NCI-H2171 treated with DMSO at 0.1 percent for 48 hours (cell line): ENCODE measurements around the gene SLC6A17.

Experiments
- DNase-seq: peaks from one replicate; lab custom pipeline; 2025; lab: John Stamatoyannopoulos, UW

SLC6A17 gene

DNA sequence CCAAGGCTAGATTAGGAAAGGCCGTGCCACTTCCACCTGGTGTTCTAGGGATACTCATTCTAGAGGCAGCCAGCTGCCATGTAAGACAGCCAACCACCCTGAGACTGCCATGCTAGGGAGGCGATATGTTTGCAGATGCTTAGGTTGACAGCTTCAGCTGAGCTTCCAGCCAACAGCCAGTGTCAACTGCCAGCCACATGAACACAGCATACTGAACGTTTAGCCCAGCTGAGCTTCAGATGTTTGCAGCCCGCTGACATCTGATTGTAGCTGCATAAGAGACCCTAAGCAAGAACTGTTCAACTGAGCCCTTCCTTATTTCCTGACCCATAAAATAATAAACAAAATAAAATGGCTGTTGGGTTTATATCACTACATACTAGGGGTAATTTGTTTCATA is 54.9 kb downstream of the SLC6A17 start:
- no peak for DNase-seq

DNA sequence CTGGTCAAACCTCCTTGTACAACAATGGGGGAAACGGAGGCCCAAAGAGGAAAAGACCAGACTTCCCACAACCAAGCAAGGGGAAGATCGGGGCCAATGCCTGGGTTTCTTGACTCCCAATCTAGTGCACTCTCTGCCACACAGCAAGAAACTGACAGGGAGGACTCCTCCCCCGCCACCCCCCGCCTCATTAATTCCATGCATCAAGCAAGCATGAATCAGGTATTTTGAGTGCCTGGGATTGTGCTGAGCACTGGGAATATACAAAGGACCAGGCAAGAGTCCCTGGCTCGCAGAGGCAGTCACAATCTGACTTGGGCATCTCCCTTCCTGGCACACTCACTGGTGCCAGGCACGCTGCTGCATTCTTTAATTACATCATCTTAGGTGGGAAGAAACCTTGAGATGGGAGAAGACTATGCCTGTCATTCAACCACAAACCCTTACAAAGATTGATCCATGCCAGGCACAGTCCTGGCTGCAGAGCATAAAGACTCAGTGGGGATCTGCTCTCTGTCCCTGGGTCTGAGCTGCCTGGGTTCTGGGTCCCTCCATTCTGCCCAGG is 55.4 kb downstream of the SLC6A17 start:
- no peak for DNase-seq

DNA sequence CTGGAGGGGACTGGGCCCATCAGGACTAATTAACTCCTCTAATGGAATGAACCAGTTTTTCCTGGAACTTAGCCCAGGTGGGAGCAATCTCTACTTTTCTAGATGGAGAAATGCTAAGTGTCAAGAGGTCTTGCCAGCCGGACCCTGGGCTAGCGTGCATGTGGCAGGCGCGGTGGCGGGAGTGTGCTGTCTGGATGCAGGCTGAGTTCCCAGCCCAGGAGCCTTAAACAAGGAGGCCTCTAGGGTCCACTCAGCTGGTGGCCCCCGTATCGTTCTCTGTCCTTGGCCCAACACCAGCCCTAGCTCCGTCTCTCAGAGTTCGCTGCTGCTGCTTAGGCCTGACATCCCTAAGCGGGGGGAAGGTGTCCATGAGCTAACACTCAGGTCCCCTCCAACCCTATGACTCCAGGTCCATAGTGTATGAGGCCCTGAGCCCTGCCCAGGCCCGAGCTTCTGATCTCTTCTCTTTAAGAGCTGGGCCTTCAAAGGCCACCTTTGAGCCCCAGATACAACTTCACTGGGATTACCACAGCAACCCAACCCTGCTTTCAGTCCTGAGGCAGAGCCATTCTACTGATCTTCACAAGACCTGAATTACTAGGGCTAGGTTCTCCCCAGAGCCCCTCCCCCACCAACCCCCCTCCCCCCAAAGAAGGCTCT is 56.1 kb downstream of the SLC6A17 start:
- no peak for DNase-seq

DNA sequence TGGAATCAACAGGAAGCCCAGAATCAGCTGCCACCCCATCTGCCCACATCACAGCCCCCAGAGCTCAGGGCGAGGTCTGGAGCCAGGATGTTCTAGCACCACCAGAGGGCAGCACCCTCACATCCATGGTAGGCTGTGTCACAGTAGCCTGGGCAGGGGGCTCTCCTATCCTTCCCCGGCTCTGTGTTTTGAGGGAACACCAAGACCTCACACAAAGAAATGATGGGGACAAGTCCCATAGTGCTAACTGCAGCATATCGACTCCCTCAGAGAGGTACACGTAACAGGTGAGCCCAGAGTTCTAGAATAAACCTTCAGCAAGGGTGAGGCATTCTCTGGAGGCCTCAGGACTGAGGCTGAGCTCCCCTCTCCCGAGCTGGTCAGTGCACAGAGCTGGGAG is 57.5 kb downstream of the SLC6A17 start:
- peak; percentile 80 for DNase-seq

DNA sequence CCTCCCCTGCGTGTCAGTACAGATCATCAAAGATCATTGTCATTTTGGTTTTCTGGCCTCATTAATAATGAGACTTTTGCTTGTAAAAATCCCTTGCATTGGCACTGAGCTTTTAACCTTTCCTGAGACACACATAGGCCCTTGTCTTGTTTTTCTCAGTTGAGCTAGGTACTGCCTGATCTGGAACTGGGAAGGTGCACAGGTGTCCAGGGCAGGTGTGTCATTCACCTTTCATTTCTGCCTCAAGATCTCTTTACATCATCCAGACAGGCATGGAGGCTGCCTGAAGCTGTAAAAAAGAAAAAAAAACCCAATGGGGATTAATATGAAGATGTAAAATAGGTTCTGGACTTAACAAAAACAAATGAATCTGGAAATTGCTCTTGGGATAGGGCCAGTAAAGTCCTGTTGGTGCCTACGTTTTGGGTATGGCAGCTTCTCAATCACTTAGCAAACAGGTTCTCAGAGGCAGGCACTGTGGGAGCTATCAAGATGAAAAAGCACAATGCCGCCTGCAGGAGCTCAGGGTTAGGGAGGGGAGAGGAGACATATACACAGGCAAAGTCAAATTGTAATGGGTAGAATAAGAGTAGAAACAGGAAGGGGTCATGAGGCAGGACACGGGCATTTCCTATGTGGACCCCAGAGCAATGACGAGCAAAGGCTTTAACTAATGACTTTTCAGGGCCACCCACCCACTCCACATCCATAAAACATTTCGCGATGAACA is 58.8 kb downstream of the SLC6A17 start:
- DNase-seq, result no peak

DNA sequence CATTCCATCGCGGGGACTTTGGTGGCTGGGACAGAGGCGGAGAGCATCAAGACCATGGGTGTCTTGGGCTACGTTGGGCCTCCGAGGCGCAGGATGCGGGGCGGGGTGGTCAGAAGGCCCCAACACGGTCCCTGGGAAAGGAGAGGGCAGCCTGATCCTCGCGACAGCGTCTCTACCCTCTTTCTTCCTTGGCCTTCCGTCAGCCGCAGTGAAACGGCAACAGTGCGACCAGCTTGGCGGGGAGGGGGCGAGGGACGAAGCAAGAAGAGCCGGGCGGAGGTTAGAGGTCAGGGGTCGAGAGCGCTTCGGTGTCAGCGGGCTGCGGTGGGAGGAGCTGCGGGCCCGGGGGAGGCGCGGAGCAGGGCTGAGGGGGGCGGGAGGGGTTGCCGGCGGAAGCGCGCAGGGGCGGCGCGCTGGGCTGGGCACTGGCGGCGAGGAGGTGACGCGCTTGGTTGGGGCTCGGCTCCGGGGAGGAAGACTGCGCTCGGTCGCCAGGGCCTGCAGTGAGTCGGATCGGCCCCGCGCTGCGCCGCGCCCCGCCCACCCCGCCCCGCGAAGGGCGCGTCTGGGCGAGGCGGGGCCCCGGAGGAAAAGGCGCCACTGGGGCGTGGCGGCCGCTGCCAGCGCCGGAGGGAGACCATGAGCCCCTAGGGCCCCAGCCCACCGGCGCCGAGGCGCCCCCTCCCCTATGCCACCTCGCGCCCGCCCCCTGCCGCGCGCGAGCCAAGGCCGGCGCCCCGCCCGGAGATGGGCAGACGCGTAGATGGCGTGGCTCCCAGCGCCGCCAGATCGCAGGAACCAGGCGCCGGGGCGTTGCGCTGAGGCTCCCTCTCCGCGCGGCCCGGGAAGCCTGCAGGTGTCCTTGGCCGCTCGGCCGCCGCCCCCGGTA is 59.7 kb downstream of the SLC6A17 start, which contains the start of gene KCNC4:
TSS of gene KCNC4 (plus strand) at position 600 of the 889 bp plus-strand sequence. CDS start 1,186 bp downstream, outside the sequence.
- DNase-seq, result peak; percentile 74

DNA sequence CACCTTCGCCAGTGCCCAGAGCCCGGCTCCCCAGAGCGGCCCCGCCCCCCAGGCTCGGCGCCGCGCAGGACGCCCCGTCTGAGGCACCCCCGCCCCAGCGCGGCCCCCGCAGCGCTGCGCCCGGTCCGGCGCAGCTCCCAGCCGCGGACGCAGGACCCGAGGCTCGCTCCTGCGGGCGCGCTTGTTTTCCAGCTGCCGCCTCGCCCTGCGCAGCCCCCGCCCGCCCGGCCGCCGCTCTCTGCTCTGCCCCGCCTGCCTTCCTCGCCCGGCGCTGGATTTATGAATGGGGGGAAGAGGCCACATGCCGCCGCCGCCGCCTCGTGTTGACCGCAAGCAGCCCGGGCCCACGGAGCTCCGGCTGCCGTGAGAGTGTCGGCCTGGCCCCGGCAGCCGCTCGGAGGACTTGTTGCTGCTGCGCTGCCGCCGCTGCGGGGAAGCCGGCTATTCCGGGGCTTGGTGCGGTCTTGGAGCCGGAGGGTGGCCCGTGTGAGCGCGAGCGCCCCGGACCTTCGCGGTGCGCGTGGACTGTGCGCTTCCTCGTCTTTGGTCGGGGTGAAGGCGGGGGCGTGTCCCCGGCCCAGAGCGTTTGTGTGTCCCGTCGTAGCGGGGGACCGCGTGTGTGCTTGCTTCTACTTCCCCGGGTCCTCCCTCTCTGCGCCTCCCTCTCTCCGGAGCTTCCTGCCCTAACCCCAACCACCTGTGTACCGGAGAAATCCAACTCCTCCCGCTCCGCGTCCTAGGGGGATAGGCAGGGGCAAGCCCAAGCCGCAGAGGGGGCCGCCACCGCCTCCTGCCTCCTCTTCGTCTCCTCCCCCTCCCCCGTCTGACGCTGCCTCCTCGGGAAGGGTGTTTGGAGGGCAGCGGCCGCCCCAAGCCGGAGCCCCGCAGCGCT is 60.6 kb downstream of the SLC6A17 start:
- DNase-seq, result peak; percentile 83

DNA sequence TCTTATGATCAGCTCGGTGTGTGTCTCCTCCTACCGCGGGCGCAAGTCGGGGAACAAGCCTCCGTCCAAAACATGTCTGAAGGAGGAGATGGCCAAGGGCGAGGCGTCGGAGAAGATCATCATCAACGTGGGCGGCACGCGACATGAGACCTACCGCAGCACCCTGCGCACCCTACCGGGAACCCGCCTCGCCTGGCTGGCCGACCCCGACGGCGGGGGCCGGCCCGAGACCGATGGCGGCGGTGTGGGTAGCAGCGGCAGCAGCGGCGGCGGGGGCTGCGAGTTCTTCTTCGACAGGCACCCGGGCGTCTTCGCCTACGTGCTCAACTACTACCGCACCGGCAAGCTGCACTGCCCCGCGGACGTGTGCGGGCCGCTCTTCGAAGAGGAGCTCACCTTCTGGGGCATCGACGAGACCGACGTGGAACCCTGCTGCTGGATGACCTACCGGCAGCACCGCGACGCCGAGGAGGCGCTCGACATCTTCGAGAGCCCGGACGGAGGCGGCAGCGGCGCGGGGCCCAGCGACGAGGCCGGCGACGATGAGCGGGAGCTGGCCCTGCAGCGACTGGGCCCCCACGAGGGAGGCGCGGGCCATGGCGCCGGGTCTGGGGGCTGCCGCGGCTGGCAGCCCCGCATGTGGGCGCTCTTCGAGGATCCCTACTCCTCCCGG is 61.3 kb downstream of the SLC6A17 start:
- peak; percentile 54 for DNase-seq

DNA sequence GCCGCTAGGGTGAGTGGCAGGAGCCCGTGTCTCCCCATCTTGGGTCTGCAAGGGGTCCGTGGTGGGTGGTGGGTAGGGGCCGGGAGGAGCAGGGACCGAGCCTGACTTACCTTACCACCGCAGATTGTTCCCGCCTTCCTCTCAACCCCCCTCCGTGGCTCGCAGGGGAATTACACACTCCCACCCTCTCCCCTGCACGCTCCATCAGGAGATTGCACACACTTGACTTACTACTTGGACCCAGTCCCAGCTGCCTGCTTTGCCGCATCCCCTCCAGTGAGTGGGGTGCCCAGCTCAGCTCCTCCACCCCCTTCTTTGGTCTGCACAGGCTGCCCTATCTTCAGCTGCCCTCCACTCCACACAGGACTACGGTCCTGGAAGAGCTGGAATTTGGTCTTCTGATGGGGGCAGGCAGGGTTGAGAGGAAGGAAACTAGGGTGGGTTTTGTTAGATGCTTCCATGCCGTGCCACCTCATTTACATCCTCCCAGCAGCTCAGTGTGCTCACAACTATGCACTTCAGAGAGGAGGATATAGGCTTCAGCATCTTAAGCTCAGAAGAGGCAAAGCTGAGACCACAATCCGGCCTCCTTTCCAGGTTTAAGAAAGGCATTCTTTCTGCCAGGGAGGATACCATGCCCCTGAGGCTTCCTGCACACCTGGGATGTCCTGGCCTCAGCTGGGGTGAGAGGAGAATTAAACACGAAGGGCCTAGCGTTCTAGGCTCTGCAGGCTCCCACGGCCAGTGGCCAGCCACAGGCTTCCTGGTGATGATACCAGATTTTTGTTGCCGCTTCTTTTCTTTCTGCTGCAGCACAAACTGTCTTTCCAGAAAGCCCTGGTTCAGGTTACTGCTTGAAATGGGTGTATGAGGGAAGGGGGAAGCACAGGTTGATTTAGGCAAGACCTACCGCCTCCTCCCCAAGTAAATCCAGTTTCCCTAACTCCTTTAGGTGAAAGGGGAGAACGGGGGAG is 62.2 kb downstream of the SLC6A17 start:
- DNase-seq, result peak; percentile 89

DNA sequence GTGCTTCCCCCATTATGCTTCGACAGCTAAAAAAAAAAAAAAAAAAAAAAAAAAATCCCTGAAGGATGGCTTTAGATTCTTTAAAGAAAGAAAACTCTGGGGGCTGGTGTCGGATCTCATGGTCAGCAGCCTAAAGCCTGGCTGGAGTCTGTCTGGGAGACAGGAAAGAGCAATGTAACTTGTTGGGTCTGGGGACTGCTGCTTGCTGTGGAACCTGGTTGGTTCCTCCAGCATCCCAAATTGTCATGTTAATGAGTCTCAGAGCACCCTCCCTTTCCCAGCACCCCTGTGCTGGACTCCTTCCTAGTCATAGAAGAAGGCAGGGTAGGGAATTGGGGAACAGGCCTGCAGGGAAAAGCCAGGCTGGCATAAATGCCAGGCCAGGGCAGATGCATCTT is 62.8 kb downstream of the SLC6A17 start:
- DNase-seq, result no peak

DNA sequence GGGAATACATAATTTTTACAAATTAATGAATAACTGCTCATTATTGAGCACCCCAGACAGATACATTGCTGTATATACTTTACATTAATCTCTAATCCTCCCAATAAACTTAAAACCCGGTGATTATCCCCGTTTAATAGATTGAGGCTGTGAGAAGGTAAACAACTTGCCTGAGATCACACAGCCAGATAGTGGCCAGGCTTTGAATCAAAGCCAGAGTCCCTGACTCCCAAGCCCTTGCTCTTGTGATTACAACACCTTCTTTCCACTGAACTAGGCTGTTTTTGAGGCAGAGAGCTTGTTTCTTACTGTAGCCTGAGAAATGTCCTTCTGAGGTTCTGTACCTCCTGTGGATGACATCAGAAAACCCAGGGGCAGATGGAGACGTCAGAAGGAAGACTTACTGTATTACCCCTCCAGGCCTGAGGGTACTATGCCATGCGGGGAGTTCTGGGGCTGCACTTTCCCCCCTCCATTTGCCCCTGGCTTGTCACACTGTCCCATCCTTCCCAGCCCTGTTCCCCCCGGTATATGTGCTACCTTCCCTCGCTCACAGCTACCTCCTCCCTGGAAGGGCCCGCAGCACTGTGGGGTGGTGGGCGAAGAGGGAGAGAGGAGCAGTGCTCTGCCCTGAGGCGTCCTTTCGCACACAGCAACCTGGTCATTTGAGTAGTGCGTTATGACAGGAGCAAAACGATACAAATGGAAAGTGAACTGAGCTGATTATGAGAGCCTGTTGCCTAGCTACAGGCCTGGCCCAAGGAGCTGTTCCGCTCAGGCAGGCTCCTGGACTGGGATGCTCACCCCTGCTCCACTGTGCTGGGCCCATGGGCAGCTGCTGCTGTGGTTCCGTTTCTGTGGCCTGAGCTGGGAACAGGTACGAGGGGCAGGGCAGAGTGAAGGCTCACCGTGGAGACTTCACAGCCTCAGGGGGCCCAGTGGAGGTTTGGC is 64.4 kb downstream of the SLC6A17 start:
- no peak for DNase-seq

DNA sequence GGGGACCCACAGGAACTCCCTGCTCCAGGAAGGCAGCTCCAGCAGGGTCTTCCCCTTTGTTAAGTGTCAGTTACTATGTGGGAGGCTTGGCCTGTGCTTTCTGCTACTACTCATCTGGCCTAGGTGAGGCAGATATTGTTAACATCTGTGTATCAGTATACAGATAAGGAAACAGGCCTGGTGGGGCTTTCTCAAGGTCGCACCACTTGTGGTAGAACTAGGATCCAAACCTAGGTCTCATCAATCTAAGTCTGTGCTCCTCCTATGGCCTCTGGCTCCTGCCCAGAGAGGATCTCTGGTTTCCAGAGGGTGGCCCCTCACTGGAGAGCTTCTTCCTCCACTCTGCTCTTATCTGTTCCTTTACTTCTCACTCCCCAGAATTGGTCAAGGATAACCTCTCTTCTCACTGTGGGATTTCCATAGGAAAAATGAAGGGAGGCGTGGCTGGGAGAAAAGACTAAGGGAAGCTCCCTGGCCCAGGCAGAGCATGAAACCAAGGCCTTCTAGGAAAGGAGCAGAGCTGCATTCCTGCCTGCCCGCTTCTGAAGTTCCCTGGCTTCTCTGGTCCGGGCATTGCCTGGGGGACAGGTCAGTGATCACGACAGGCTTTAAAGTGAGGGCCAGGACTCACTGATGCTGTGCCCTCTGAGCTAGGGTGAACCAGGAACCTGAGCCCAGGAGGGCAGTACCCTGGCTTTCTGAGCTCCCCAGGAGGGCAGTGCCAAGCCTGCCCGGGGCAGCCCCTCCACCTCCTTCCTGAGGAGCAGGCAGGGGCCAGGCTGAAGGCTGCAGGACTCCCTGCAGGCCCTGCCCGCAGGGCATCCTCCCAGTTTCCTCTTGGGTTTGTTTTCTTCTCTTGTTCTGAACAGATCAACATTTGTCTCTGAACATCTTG is 65.6 kb downstream of the SLC6A17 start:
- DNase-seq, result no peak

DNA sequence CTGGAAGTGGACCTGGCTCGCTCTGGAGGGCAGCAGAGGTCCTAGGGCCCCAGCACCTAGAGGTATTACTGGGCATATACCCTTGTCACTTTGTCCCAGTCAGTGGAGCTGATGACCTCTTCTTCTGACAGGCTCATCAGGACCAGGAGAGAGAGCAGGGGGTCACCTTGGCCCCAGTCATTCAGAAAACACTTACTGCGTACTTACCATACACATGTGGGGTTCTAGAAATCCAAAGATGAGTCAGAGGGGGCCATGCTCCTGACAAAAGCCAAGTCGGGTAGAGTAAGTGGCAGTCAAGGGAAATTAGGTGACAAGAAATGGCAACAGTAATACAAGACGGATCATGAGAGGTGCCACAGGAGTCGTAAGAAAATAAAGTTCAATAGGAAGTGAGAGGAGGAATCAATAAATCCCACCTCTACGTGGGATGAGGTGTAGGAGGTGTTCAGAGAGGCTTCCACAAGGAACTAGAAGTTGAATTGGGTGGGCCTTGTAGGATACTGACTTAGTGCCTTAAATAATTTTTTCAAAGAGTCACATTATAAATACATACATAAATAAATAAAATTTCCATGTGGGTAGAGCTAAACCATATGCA is 66.7 kb downstream of the SLC6A17 start:
- DNase-seq, result no peak

DNA sequence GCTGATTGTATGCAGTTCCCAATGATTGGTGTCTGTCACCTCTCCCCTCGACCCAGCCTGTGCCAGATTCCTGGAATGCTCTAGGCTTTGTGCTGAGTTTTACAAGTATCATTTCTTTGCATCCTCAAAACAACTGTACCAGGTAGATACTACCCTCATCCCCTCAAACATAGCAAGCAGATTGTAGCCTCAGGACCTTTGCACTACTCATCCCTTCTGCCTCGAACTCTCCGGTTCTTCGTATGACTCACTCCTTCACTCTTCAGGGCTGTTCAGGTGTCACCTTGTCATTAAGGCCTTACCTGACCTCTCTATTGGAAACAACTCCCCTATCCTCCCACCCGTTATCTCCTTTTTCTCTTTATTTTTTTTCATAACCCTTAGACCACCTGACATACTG is 67.8 kb downstream of the SLC6A17 start:
- no peak for DNase-seq

DNA sequence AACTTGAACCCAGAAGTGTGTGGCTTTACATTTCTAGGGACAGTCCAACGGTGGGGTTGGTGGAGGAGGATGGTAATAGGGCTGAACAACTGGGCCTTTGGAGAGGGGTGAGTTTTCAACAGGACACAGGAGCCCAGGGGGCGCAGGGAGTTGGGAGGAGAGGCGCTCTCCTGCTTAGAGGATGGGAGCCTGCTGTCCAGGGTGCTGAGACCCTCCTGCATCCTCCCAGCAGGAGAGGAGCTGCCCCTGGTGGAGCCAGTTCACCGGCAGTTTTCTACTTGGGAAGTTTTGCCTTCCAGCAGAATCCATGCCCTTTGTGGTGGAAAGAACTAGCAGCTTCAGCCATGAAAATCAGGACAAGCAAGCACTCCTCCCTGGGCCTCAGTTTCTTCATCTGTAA is 68.4 kb downstream of the SLC6A17 start:
- DNase-seq, result no peak

DNA sequence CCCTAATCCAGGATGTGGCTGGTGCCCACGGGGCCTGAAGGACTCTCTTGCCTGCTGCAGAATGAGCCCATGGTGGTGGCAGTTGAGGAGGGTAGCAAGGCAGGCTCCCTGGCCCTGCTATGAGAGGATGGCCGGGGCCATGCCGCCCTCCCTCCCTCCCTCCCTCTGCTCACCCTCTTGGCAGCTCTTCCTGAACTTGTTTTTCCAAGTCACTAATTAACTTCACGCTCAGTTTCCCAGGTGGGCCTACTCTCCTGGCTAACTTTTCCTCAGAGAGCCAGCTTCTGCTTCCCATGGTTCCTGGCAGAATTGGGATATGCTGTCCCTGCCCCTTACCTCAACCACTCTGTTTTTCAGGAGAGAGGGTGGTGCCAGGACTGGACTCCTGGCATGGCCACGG is 70.0 kb downstream of the SLC6A17 start:
- no peak for DNase-seq

DNA sequence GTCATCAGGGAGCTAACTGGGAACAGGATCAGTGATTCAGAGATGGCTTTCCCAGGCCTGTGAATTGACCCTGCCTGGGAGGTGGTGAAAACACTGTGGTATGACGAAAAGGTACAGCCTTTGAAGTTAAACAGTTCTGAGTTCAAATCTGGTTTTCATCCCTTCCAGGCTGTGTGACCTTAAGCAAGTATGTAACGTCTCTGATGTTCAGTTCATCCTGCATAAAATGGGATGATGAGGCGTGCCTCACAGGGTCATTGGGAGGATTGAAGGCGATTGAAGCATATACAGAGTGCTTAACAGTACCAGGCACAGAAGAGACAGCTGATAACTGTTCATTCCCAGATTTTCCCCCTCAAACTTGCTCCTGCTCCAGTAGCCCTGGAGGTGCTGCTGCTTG is 70.8 kb downstream of the SLC6A17 start:
- no peak for DNase-seq
